ENCODE data around the gene USP1. TPM values are rescaled to one million over a fixed set of nuclear protein-coding genes. Genes with fewer than 3 reads are reported as not detected.
A peak's percentile ranks its signal among the peaks of the same experiment; 100 is the strongest.

USP1 gene
- total RNA-seq, 1 donor from 2014 or later = 34.2 TPM

- no peak for DNase-seq (ENCODE audit: low spot score, unreplicated experiment)
- no peaks in the 10 kb centered on the region for H3K27me3 Mint-ChIP-seq
- TF ChIP-seq, protein P1, sequence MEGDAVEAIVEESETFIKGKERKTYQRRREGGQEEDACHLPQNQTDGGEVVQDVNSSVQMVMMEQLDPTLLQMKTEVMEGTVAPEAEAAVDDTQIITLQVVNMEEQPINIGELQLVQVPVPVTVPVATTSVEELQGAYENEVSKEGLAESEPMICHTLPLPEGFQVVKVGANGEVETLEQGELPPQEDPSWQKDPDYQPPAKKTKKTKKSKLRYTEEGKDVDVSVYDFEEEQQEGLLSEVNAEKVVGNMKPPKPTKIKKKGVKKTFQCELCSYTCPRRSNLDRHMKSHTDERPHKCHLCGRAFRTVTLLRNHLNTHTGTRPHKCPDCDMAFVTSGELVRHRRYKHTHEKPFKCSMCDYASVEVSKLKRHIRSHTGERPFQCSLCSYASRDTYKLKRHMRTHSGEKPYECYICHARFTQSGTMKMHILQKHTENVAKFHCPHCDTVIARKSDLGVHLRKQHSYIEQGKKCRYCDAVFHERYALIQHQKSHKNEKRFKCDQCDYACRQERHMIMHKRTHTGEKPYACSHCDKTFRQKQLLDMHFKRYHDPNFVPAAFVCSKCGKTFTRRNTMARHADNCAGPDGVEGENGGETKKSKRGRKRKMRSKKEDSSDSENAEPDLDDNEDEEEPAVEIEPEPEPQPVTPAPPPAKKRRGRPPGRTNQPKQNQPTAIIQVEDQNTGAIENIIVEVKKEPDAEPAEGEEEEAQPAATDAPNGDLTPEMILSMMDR (IDR thresholded peaks at IDR 0.05; ENCODE audit: unreplicated experiment) = no peak
Observed at GRCh38 chr1:62401034-62401760, 35.7 kb upstream of the USP1 start.

GRCh38 chr1:62405247-62405646 is 31.6 kb upstream of the USP1 start:
- Mint-ChIP-seq H3K4me1 (ENCODE audit: low read depth) (peaks cover 5% of the 10 kb centered on the region), H3K4me3 (ENCODE audit: low read depth) (no peak overlapping the region), H3K36me3 (ENCODE audit: insufficient read depth) (no peaks in the 10 kb centered on the region), H3K9me3 (ENCODE audit: low read depth) (no peaks in the 10 kb centered on the region), H3K27me3 (no peaks in the 10 kb centered on the region), H3K27ac (no peak overlapping the region)
- DNase-seq (ENCODE audit: low spot score, unreplicated experiment) = no peak
- TF ChIP-seq, protein P1 (IDR thresholded peaks at IDR 0.05; ENCODE audit: unreplicated experiment) = no peak

More at GRCh38 chr1:62401034-62401760, 35.7 kb upstream of the USP1 start:
- Mint-ChIP-seq H3K27ac (no peak overlapping the region), H3K36me3 (ENCODE audit: insufficient read depth) (no peaks in the 10 kb centered on the region), H3K4me3 (ENCODE audit: low read depth) (no peak overlapping the region), H3K4me1 (ENCODE audit: low read depth) (no peaks in the 10 kb centered on the region), H3K9me3 (ENCODE audit: low read depth) (no peaks in the 10 kb centered on the region)

DNA sequence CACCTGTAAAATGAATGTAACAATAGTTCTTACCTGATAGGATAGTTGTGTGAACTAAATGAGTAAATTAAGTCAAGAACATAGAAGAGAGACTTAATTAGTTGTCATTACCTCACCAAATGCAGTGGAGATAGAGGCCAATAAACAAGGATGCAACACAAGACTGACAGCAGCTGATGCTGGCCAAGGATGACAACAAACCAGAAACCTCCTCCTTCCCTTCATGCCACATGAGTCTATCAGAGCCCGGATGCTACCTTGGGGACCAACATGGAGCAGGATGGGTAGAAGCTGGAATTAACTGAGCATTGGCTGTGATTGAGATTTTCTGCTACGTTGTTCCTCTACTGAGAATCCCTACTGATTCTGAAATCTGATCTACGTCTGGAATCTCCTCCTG is 30.3 kb upstream of the USP1 start:
- H3K9me3 Mint-ChIP-seq (ENCODE audit: low read depth) = no peaks in the 10 kb centered on the region
- H3K36me3 Mint-ChIP-seq (ENCODE audit: insufficient read depth) = no peaks in the 10 kb centered on the region
- DNase-seq (ENCODE audit: low spot score, unreplicated experiment) = no peak
- H3K27me3 Mint-ChIP-seq = no peaks in the 10 kb centered on the region
- TF ChIP-seq, protein P1 (IDR thresholded peaks at IDR 0.05; ENCODE audit: unreplicated experiment) = no peak
- peaks cover 5% of the 10 kb centered on the region for H3K4me1 Mint-ChIP-seq (ENCODE audit: low read depth)
- no peak overlapping the region for H3K27ac Mint-ChIP-seq
- H3K4me3 Mint-ChIP-seq (ENCODE audit: low read depth) = no peak overlapping the region

- Mint-ChIP-seq H3K4me3 (ENCODE audit: low read depth) (no peak overlapping the region), H3K36me3 (ENCODE audit: insufficient read depth) (no peaks in the 10 kb centered on the region), H3K9me3 (ENCODE audit: low read depth) (no peaks in the 10 kb centered on the region), H3K27ac (no peak overlapping the region), H3K4me1 (ENCODE audit: low read depth) (peaks cover 5% of the 10 kb centered on the region), H3K27me3 (no peaks in the 10 kb centered on the region)
- TF ChIP-seq, protein P1 (IDR thresholded peaks at IDR 0.05; ENCODE audit: unreplicated experiment) = peak; percentile 91
- DNase-seq (ENCODE audit: low spot score, unreplicated experiment) = no peak
Observed at GRCh38 chr1:62407398-62408009, 29.3 kb upstream of the USP1 start.

- no peaks in the 10 kb centered on the region for H3K27me3 Mint-ChIP-seq
- H3K9me3 Mint-ChIP-seq (ENCODE audit: low read depth) = no peaks in the 10 kb centered on the region
- H3K27ac Mint-ChIP-seq = no peak overlapping the region
- H3K36me3 Mint-ChIP-seq (ENCODE audit: insufficient read depth) = no peaks in the 10 kb centered on the region
- TF ChIP-seq, protein P1 (IDR thresholded peaks at IDR 0.05; ENCODE audit: unreplicated experiment) = no peak
- no peaks in the 10 kb centered on the region for H3K4me1 Mint-ChIP-seq (ENCODE audit: low read depth)
- no peak for DNase-seq (ENCODE audit: low spot score, unreplicated experiment)
- no peak overlapping the region for H3K4me3 Mint-ChIP-seq (ENCODE audit: low read depth)
Observed at GRCh38 chr1:62415687-62416086, 21.2 kb upstream of the USP1 start.
